Breast epithelium (tissue), 3 donors: ENCODE measurements around the gene TMEM25.

ENCODE experiments used
- CTCF ChIP-seq, 3 donors: fragments of 450-650 bp; IDR thresholded peaks; one replicate each; pipeline ENCODE4 v1.5.1; 2016 to 2017; ENCODE audit warnings: antibody characterized with exemption in 3 of 3, mild to moderate bottlenecking in 3 of 3, moderate library complexity in 3 of 3
- POLR2A ChIP-seq: fragments of 450-650 bp; IDR thresholded peaks from one replicate; pipeline ENCODE4 v1.6.1; 2016; ENCODE audit warnings: antibody characterized with exemption, mild to moderate bottlenecking, moderate library complexity

- TF ChIP-seq POLR2A: no peak
- no peak for TF ChIP-seq CTCF (IDR thresholded peaks at IDR 0.05)
These were observed 41.3 kb downstream of the TMEM25 start, which contains the start of gene ARCN1 for GRCh38 chr11:118572061-118572980.
